Measurements from ENCODE around the gene SEPHS2.
A peak's percentile ranks its signal among the peaks of the same experiment; 100 is the strongest.
"Not testable (repeated sequence)": the region's sequence is repeated elsewhere in the genome, so short reads cannot be mapped to it uniquely, and the experiment has no call there.

The SEPHS2 gene

GRCh38 chr16:30445408-30446202, at the start of gene SEPHS2:
Gene SEPHS2 (minus strand): TSS chr16:30445874. CDS start chr16:30445727, 147 bp downstream.
- peak; percentile 91 for DNase-seq (ENCODE audit: low spot score)

- DNase-seq (ENCODE audit: low spot score) = no peak
Observed at GRCh38 chr16:30494709-30495108, 49.0 kb upstream of the SEPHS2 start.

- no peak for DNase-seq (ENCODE audit: low spot score)
Observed at GRCh38 chr16:30493941-30494488, 48.3 kb upstream of the SEPHS2 start.

- DNase-seq (ENCODE audit: low spot score) = no peak
Observed at GRCh38 chr16:30491744-30492308, 46.2 kb upstream of the SEPHS2 start.

GRCh38 chr16:30491229-30491628, 45.6 kb upstream of the SEPHS2 start:
- no peak for DNase-seq (ENCODE audit: low spot score)

GRCh38 chr16:30490210-30490609, 44.5 kb upstream of the SEPHS2 start:
- no peak for DNase-seq (ENCODE audit: low spot score)

- DNase-seq (ENCODE audit: low spot score) = no peak
Observed at GRCh38 chr16:30488764-30489605, 43.3 kb upstream of the SEPHS2 start.

GRCh38 chr16:30485818-30486436, 40.3 kb upstream of the SEPHS2 start:
- no peak for DNase-seq (ENCODE audit: low spot score)

GRCh38 chr16:30484887-30485286, 39.2 kb upstream of the SEPHS2 start:
- no peak for DNase-seq (ENCODE audit: low spot score)

GRCh38 chr16:30482366-30482765, 36.7 kb upstream of the SEPHS2 start:
- DNase-seq (ENCODE audit: low spot score) = no peak

- no peak for DNase-seq (ENCODE audit: low spot score)
Observed at GRCh38 chr16:30481381-30481780, 35.7 kb upstream of the SEPHS2 start.

- DNase-seq (ENCODE audit: low spot score) = no peak
Observed at GRCh38 chr16:30478766-30479478, 33.2 kb upstream of the SEPHS2 start.

GRCh38 chr16:30477773-30478172, 32.1 kb upstream of the SEPHS2 start:
- DNase-seq (ENCODE audit: low spot score) = not testable (repeated sequence)

GRCh38 chr16:30476991-30477390, 31.3 kb upstream of the SEPHS2 start:
- DNase-seq (ENCODE audit: low spot score) = no peak

- no peak for DNase-seq (ENCODE audit: low spot score)
Observed at GRCh38 chr16:30474684-30475083, 29.0 kb upstream of the SEPHS2 start.

- DNase-seq (ENCODE audit: low spot score) = no peak
Observed at GRCh38 chr16:30474074-30474452, 28.4 kb upstream of the SEPHS2 start.

GRCh38 chr16:30473231-30474073, 27.8 kb upstream of the SEPHS2 start:
- no peak for DNase-seq (ENCODE audit: low spot score)

- no peak for DNase-seq (ENCODE audit: low spot score)
Observed at GRCh38 chr16:30472328-30472942, 26.8 kb upstream of the SEPHS2 start, which contains the start of gene ITGAL. Gene ITGAL (plus strand): TSS chr16:30472742. CDS start chr16:30472838, 96 bp downstream.

- DNase-seq (ENCODE audit: low spot score) = no peak
Observed at GRCh38 chr16:30470632-30470995, 24.9 kb upstream of the SEPHS2 start.

- no peak for DNase-seq (ENCODE audit: low spot score)
Observed at GRCh38 chr16:30470170-30470512, 24.5 kb upstream of the SEPHS2 start.
